H9 (cell line): Measurements from ENCODE around the gene SRGN. TPM values are rescaled to one million over a fixed set of nuclear protein-coding genes. Genes with fewer than 3 reads are reported as not detected.

ENCODE experiments used
- DNase-seq: peaks from one replicate; pipeline ENCODE4 v3.0.0-alpha.2; 2017
- H2AFZ ChIP-seq: one replicate; pipeline ENCODE4 v1.6.1; 2013; ENCODE audit warnings: mild to moderate bottlenecking, low read length, control low read depth, moderate library complexity
- H2AK5ac ChIP-seq: 2 replicates; pipeline ENCODE4 v1.6.1; 2013; ENCODE audit warnings: low read length, control low read depth, mixed read lengths; ENCODE audit not compliant: insufficient read length
- H2BK120ac ChIP-seq: one replicate; pipeline ENCODE4 v1.6.1; 2013; ENCODE audit warnings: low read depth, mild to moderate bottlenecking, low read length, control low read depth, inconsistent platforms; ENCODE audit not compliant: poor library complexity, severe bottlenecking
- H2BK12ac ChIP-seq: 2 replicates; pipeline ENCODE4 v1.6.1; 2013; ENCODE audit warnings: low read length, control low read depth, mixed read lengths, low read depth; ENCODE audit not compliant: insufficient read length
- H2BK15ac ChIP-seq: 2 replicates; pipeline ENCODE4 v1.6.1; 2013; ENCODE audit warnings: low read depth, low read length, control low read depth
- H2BK20ac ChIP-seq: one replicate; pipeline ENCODE4 v1.6.1; 2013; ENCODE audit warnings: low read depth, mild to moderate bottlenecking, low read length, control low read depth, inconsistent platforms; ENCODE audit not compliant: poor library complexity, severe bottlenecking
- H2BK5ac ChIP-seq: 2 replicates; pipeline ENCODE4 v1.6.1; 2013; ENCODE audit warnings: low read length, control low read depth, mixed read lengths; ENCODE audit not compliant: insufficient read length
- H3K14ac ChIP-seq: 2 replicates; pipeline ENCODE4 v1.6.1; 2013; ENCODE audit warnings: low read length, control low read depth; ENCODE audit not compliant: insufficient read depth
- H3K18ac ChIP-seq: 2 replicates; pipeline ENCODE4 v1.6.1; 2013; ENCODE audit warnings: low read depth, mild to moderate bottlenecking, mixed read lengths, low read length, control low read depth; ENCODE audit not compliant: insufficient read length
- H3K23ac ChIP-seq: 2 replicates; pipeline ENCODE4 v1.6.1; 2013; ENCODE audit warnings: low read length, control low read depth, mixed read lengths, low read depth; ENCODE audit not compliant: insufficient read length
- H3K23me2 ChIP-seq: 2 replicates; pipeline ENCODE4 v1.6.1; 2013; ENCODE audit warnings: low read depth, mild to moderate bottlenecking, mixed read lengths, low read length, control low read depth; ENCODE audit not compliant: insufficient read length, poor library complexity, severe bottlenecking
- H3K27ac ChIP-seq: 2 replicates; pipeline ENCODE4 v1.5.1; 2013; ENCODE audit warnings: low read length, control low read depth, mixed read lengths, low read depth; ENCODE audit not compliant: insufficient read length
- H3K27me3 ChIP-seq: 2 replicates; pipeline ENCODE4 v1.6.1; 2013; ENCODE audit warnings: low read length, control low read depth, inconsistent platforms; ENCODE audit not compliant: insufficient read depth
- H3K4ac ChIP-seq: 2 replicates; pipeline ENCODE4 v1.6.1; 2013; ENCODE audit warnings: low read depth, mild to moderate bottlenecking, control low read depth, inconsistent platforms, low read length, moderate library complexity
- H3K4me1 ChIP-seq: 2 replicates; pipeline ENCODE4 v1.6.1; 2013; ENCODE audit warnings: low read length, control low read depth, inconsistent platforms; ENCODE audit not compliant: insufficient read depth
- H3K4me2 ChIP-seq: 2 replicates; pipeline ENCODE4 v1.6.1; 2013; ENCODE audit warnings: low read length, control low read depth, mixed read lengths; ENCODE audit not compliant: insufficient read length, insufficient read depth
- H3K56ac ChIP-seq: 2 replicates; pipeline ENCODE4 v1.6.1; 2013; ENCODE audit warnings: low read depth, mild to moderate bottlenecking, mixed read lengths, low read length, control low read depth; ENCODE audit not compliant: insufficient read length
- H3K79me1 ChIP-seq: 2 replicates; pipeline ENCODE4 v1.6.1; 2013; ENCODE audit warnings: low read depth, mild to moderate bottlenecking, moderate library complexity, low read length, control low read depth, inconsistent platforms; ENCODE audit not compliant: insufficient read depth, poor library complexity, severe bottlenecking
- H3K79me2 ChIP-seq: 2 replicates; pipeline ENCODE4 v1.6.1; 2013; ENCODE audit warnings: low read length, control low read depth, inconsistent platforms; ENCODE audit not compliant: insufficient read depth
- H3K9ac ChIP-seq: 2 replicates; pipeline ENCODE4 v1.6.1; 2013; ENCODE audit warnings: low read length, control low read depth, mixed read lengths; ENCODE audit not compliant: insufficient read length; ENCODE audit errors: extremely low read depth
- H3K9me3 ChIP-seq: one replicate; pipeline ENCODE4 v1.6.1; 2013; ENCODE audit warnings: low read depth, low read length, inconsistent platforms; ENCODE audit not compliant: control insufficient read depth
- H3T11ph ChIP-seq: one replicate; pipeline ENCODE4 v1.6.1; 2013; ENCODE audit warnings: mild to moderate bottlenecking, low read length, control low read depth, inconsistent platforms
- H4K20me1 ChIP-seq: one replicate; pipeline ENCODE4 v1.6.1; 2013; ENCODE audit not compliant: control insufficient read depth, insufficient read length, insufficient read depth
- H4K5ac ChIP-seq: 2 replicates; pipeline ENCODE4 v1.6.1; 2013; ENCODE audit warnings: low read depth, mild to moderate bottlenecking, mixed read lengths, low read length, control low read depth; ENCODE audit not compliant: insufficient read length
- H4K8ac ChIP-seq: replicated peaks from 2 replicates; pipeline ENCODE4 v1.6.1; 2013; ENCODE audit warnings: low read length, control low read depth, mixed read lengths, low read depth; ENCODE audit not compliant: insufficient read length
- H4K91ac ChIP-seq: 2 replicates; pipeline ENCODE4 v1.6.1; 2013; ENCODE audit warnings: low read depth, mild to moderate bottlenecking, moderate library complexity, mixed read lengths, low read length, control low read depth; ENCODE audit not compliant: insufficient read length
- H3K27ac Mint-ChIP-seq, 3 experiments: 2 replicates in 2 of 3; 3 replicates in 1 of 3; pipeline ENCODE4 v1.8.0; 2020 to 2021; ENCODE audit warnings: mixed read lengths in 3 of 3, mild to moderate bottlenecking in 1 of 3, moderate library complexity in 1 of 3
- H3K27me3 Mint-ChIP-seq: 2 replicates; pipeline ENCODE4 v1.8.0; 2021; ENCODE audit warnings: low read depth, mild to moderate bottlenecking, moderate library complexity, mixed read lengths
- H3K36me3 Mint-ChIP-seq, 3 experiments: 2 replicates in 2 of 3; 3 replicates in 1 of 3; pipeline ENCODE4 v1.8.0; 2020 to 2021; ENCODE audit warnings: low read depth in 3 of 3, mixed read lengths in 3 of 3; ENCODE audit not compliant: insufficient read depth in 1 of 3
- H3K4me1 Mint-ChIP-seq, 2 experiments: 2 replicates each; pipeline ENCODE4 v1.8.0; 2020; ENCODE audit warnings: mixed read lengths in 2 of 2
- H3K4me3 Mint-ChIP-seq, 2 experiments: 2 replicates in 1 of 2; 3 replicates in 1 of 2; pipeline ENCODE4 v1.8.0; 2020 to 2021; ENCODE audit warnings: mild to moderate bottlenecking in 2 of 2, mixed read lengths in 2 of 2, moderate library complexity in 1 of 2
- H3K9me3 Mint-ChIP-seq, 2 experiments: 2 replicates in 1 of 2; 3 replicates in 1 of 2; pipeline ENCODE4 v1.8.0; 2020; ENCODE audit warnings: mild to moderate bottlenecking in 2 of 2, mixed read lengths in 2 of 2, moderate library complexity in 1 of 2
- WGBS: extraction: QIAGEN DNeasy Blood & Tissue Kit; methylation state at CpG from one replicate; pipeline ENCODE4 v1.1.7; 2013; ENCODE audit warnings: missing lambda C conversion rate, low lambda C conversion rate, mixed read lengths; ENCODE audit not compliant: insufficient read length; ENCODE audit errors: extremely low coverage; 5-methylcytosine and 5-hydroxymethylcytosine counted together
- total RNA-seq: library from RNA; stranded (reverse); gene quantifications from 2 replicates; pipeline ENCODE4 v1.2.1, GENCODE V29; 2021
- TF ChIP-seq, protein P1 (sequence below): fragments of 200-600 bp; sonication (generic); conservative IDR thresholded peaks from 3 replicates; pipeline ENCODE4 v1.8.0; 2021; ENCODE audit warnings: antibody characterized with exemption, mild to moderate bottlenecking

Gene SRGN
- total RNA-seq, 1 experiment from 2014 or later, result not detected

DNA sequence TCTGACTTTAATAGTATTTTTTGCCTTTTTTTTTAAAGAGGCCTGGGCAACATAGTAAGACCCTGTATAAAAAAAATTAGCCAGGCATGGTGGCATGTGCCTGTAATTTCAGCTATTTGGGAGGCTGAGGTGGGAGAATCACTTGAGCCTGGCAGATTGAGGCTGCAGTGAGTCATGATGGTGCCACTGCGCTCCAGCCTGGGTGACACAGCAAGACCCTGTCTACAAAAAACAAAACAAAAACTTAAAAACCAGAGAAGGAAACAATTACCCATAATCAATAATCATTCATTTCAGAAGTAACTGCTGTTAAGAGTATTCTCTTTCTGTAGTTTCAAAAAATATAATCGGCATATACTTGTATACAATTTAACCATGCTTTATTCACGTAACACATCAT lies 64.1 kb downstream of the SRGN start:
- no peak overlapping the region for H2AFZ ChIP-seq
- no peak overlapping the region for H2BK12ac ChIP-seq
- H2BK15ac ChIP-seq, result no peak overlapping the region
- Mint-ChIP-seq H3K36me3 (peaks cover 0 to 2% (median 0%) of the 10 kb centered on the region in 3 experiments; a peak in 2 of 7 replicates), H3K27me3 (no peaks in the 10 kb centered on the region), H3K4me3 (no peak overlapping the region), H3K9me3 (no peaks in the 10 kb centered on the region), H3K27ac (0 out of 7 replicates have a peak overlapping the region, but pooled peaks of 1 of the 3 experiments have one; percentile 52), H3K4me1 (peaks cover 5% of the 10 kb centered on the region in 2 experiments; a peak in 3 of 4 replicates)
- no peak overlapping the region for H2BK20ac ChIP-seq
- no peak for DNase-seq
- no peaks in the 10 kb centered on the region; the same call in 1 of the 2 replicates for H3K79me2 ChIP-seq
- no peak overlapping the region for H3T11ph ChIP-seq
- TF ChIP-seq, protein P1, sequence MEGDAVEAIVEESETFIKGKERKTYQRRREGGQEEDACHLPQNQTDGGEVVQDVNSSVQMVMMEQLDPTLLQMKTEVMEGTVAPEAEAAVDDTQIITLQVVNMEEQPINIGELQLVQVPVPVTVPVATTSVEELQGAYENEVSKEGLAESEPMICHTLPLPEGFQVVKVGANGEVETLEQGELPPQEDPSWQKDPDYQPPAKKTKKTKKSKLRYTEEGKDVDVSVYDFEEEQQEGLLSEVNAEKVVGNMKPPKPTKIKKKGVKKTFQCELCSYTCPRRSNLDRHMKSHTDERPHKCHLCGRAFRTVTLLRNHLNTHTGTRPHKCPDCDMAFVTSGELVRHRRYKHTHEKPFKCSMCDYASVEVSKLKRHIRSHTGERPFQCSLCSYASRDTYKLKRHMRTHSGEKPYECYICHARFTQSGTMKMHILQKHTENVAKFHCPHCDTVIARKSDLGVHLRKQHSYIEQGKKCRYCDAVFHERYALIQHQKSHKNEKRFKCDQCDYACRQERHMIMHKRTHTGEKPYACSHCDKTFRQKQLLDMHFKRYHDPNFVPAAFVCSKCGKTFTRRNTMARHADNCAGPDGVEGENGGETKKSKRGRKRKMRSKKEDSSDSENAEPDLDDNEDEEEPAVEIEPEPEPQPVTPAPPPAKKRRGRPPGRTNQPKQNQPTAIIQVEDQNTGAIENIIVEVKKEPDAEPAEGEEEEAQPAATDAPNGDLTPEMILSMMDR, result no peak
- H3K27me3 ChIP-seq, result no peaks in the 10 kb centered on the region
- no peaks in the 10 kb centered on the region for H4K20me1 ChIP-seq
- H3K79me1 ChIP-seq, result no peaks in the 10 kb centered on the region
- no peak overlapping the region for H2BK120ac ChIP-seq
- WGBS, result no CpG with 5 or more reads among the region's 3 CpGs
- no peak overlapping the region for H3K18ac ChIP-seq
- no peak overlapping the region for H4K91ac ChIP-seq
- H3K9me3 ChIP-seq, result no peaks in the 10 kb centered on the region
- no peak overlapping the region for H3K23ac ChIP-seq
- no peak overlapping the region for H4K8ac ChIP-seq
- no peak overlapping the region for H3K4me2 ChIP-seq
- no peak overlapping the region for H3K9ac ChIP-seq
- H3K4me1 ChIP-seq, result no peaks in the 10 kb centered on the region
- H3K56ac ChIP-seq, result no peak overlapping the region
- H3K4ac ChIP-seq, result no peak overlapping the region
- H2AK5ac ChIP-seq, result no peak overlapping the region
- no peak overlapping the region for H3K14ac ChIP-seq
- H2BK5ac ChIP-seq, result no peak overlapping the region
- H3K23me2 ChIP-seq, result no peaks in the 10 kb centered on the region
- no peak overlapping the region for H3K27ac ChIP-seq
- H4K5ac ChIP-seq, result no peak overlapping the region
